CD4-positive, alpha-beta T cell treated with Interferon alpha-2 for 1 hour (primary cell): ENCODE data around the gene ZNF521.

Experiments used
- DNase-seq, 2 donors: peaks; one replicate each; pipeline ENCODE4 v3.0.0-alpha.2; 2020 to 2022

The ZNF521 gene

GRCh38 chr18:25351777-25352628 lies at the start of gene ZNF521:
Gene ZNF521, minus strand, starts transcription at chr18:25352166. Its CDS starts 1,220 bp downstream, at chr18:25350946.
- DNase-seq: peak; percentile 42 to 52

- no peak for DNase-seq
These were observed 47.6 kb upstream of the ZNF521 start for GRCh38 chr18:25399554-25399953.

GRCh38 chr18:25392192-25392591 lies 40.2 kb upstream of the ZNF521 start:
- DNase-seq: no peak

GRCh38 chr18:25373432-25374179 lies 21.6 kb upstream of the ZNF521 start:
- DNase-seq: no peak

- no peak for DNase-seq
These were observed 18.4 kb upstream of the ZNF521 start for GRCh38 chr18:25370391-25370790.

GRCh38 chr18:25365242-25365641 lies 13.3 kb upstream of the ZNF521 start:
- DNase-seq: no peak

- no peak for DNase-seq
These were observed 12.8 kb upstream of the ZNF521 start for GRCh38 chr18:25364732-25365131.

- DNase-seq: no peak
These were observed 8.4 kb upstream of the ZNF521 start for GRCh38 chr18:25360301-25360899.

GRCh38 chr18:25353080-25353479 lies 1.1 kb upstream of the ZNF521 start:
- DNase-seq: no peak

- DNase-seq: no peak
These were observed 651 bp upstream of the ZNF521 start for GRCh38 chr18:25352629-25353005.

- no peak for DNase-seq
These were observed 638 bp downstream of the ZNF521 start for GRCh38 chr18:25351280-25351775.

- DNase-seq: no peak
These were observed 1.3 kb downstream of the ZNF521 start for GRCh38 chr18:25350489-25351251.

- no peak for DNase-seq
These were observed 2.0 kb downstream of the ZNF521 start for GRCh38 chr18:25349926-25350487.

GRCh38 chr18:25349131-25349925 lies 2.6 kb downstream of the ZNF521 start:
- no peak for DNase-seq

- no peak for DNase-seq
These were observed 3.4 kb downstream of the ZNF521 start for GRCh38 chr18:25348386-25349130.

GRCh38 chr18:25346561-25346960 lies 5.4 kb downstream of the ZNF521 start:
- DNase-seq: no peak

- DNase-seq: no peak
These were observed 6.7 kb downstream of the ZNF521 start for GRCh38 chr18:25345081-25345866.

- DNase-seq: no peak
These were observed 10.1 kb downstream of the ZNF521 start for GRCh38 chr18:25341831-25342230.

- DNase-seq: no peak
These were observed 11.2 kb downstream of the ZNF521 start for GRCh38 chr18:25340762-25341161.

GRCh38 chr18:25335676-25336075 lies 16.3 kb downstream of the ZNF521 start:
- no peak for DNase-seq
